Measurements from ENCODE around the gene IFIT1. TPM values are rescaled to one million over a fixed set of nuclear protein-coding genes. Genes with fewer than 3 reads are reported as not detected.
"Not testable (repeated sequence)": the region's sequence is repeated elsewhere in the genome, so short reads cannot be mapped to it uniquely, and the experiment has no call there.

The IFIT1 gene, protein sequence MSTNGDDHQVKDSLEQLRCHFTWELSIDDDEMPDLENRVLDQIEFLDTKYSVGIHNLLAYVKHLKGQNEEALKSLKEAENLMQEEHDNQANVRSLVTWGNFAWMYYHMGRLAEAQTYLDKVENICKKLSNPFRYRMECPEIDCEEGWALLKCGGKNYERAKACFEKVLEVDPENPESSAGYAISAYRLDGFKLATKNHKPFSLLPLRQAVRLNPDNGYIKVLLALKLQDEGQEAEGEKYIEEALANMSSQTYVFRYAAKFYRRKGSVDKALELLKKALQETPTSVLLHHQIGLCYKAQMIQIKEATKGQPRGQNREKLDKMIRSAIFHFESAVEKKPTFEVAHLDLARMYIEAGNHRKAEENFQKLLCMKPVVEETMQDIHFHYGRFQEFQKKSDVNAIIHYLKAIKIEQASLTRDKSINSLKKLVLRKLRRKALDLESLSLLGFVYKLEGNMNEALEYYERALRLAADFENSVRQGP
- 16.8 TPM for total RNA-seq

DNA sequence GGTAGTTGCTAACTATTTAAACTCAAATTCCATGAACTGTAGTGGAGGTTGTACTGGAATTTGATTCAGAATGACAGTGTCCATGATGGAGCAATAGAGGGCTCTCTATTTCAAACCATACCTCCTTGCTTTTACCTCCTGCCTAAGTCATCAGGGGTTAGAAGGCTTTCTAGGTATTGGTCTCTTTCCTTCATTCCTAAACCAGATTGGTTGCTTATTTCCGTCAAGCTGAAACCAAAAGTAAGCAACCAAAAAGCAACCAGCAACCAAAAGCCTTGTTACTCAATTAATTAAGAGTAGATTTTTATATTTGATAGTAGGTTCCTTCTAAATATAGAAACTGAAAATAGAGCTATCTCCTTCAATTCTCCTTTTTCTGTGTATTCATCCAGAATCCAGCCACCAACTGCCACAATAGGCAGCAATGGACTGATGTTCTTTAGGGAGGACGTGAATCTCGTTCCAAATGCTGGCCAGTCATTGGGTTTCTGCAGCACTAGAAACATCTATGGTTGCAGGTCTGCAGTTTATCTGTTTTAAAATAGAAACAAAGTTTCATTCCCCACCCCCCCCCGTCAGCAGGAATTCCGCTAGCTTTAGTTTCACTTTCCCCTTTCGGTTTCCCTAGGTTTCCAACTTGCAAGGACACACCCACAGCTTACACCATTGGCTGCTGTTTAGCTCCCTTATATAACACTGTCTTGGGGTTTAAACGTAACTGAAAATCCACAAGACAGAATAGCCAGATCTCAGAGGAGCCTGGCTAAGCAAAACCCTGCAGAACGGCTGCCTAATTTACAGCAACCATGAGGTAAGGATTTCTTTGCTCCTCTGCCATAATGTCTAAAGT, at the start of gene IFIT1:
Gene IFIT1, plus strand, starts transcription at position 717 of the 850 bp plus-strand sequence. Its CDS starts 90 bp downstream, at position 807.
- peak; percentile 94 for DNase-seq

DNA sequence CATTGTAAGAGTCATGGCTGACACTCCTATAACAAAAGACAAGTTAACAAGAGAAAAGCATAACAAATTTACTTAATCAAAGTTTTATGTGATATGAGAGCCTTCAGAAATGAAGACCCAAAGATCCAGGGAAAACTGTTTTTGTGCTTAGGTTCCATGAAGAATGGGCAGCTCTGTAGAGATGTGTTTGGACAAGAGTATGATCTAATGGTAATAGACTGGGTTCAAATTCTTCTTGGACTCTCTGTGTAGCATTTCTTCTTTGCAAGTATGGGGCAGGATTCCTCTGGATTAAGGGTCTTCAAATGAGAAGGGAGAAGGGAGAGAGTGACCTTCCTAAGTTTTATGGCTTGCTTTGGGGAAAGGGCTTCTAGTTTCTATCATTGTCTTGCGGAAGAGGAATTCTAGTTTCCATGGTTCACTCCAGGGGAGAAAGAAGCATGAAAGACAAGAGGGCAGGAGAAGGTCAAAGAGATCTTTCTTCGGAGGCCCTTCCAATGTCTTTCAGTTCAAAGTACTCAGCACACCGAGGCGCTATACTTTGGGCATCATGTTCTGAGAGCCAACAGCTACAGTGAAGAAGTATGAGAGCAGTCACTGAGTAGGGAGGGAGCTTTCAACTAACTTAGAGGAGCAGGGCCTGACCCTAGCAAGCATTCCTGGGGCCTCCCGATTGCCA, 49.2 kb upstream of the IFIT1 start:
- DNase-seq: no peak

DNA sequence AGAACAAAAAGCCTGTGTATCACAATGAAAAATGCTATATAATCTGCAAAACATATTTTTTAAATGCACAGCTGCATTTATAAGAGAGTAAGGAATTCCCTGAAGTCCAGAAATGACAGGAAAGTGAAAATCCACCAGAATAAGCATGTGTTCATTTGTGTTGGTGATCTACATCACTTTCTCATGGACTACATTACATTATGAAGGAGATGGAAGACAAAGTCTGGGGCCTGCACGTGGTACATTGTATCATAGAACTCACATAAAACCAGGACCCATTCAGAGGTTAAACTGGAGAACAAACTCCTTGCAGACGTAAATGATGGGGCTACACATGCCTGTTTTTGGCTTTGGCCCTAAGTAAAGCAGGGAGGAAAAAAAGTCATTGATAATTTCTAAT, 48.3 kb upstream of the IFIT1 start:
- no peak for DNase-seq

DNA sequence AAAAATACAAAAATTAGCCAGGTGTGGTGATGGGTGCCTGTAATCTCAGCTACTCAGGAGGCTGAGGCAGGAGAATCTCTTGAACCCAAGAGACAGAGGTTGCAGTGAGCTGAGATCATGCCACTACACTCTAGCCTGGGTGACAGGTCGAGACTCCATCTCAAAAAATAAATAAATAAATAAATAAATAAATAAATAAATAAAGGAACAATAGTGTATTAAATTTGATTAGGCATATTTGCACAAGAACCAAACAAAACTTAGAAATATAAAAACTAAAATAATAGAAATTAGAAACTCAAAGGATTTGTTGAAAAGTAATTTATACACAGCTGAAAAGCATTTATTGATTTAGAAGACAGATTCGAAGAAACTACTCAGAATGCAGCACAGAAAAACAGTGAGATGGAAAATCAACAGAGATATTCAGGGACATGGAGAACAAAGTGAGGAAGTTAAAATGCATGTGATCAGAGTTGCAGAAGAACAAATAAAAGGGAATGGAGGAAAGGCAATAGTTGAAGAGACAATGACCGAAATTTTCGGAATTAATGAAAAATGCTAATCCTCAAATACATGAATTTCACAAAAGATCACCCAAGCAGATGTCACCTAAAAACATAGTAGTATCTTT, 46.9 kb upstream of the IFIT1 start:
- no peak for DNase-seq

DNA sequence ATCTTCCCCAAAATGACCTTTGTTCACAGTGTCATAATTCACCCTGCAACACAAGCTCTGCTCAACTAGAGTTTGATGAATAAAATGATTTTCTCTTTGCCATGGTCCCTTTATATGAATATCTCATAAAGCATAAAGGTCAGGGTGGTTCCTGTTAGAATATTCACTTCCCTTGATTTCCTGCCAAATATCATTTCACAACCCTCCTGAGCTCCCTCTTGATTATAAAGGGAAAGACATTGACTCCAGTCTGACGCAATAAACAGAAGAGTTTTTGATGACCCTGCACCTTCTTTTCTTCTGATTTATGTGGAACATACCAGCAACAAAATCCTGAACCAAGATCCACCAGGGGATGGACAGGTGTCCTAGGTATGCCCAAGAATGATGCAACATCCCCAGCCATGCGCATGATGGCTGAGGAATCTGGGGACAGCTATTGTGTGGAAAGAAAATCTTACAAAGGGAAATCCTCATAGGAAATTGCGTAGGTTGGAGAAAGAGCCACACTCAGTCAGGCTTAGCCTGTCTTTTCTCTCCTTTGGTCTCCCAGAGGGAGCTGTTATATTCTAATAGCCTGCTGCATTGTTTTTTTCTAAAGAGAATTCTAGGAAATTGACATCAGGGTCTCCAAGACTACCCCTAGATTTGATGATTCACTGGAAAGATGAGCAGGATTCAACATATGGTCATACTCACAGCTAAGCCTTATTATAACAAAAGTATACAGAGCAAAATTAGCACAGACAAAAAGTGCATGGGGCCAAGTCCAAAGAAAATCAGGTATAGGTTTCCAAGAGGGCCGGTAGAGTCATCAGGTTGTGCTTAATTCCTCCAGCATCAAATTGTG, 45.8 kb upstream of the IFIT1 start:
- peak; percentile 40 for DNase-seq

DNA sequence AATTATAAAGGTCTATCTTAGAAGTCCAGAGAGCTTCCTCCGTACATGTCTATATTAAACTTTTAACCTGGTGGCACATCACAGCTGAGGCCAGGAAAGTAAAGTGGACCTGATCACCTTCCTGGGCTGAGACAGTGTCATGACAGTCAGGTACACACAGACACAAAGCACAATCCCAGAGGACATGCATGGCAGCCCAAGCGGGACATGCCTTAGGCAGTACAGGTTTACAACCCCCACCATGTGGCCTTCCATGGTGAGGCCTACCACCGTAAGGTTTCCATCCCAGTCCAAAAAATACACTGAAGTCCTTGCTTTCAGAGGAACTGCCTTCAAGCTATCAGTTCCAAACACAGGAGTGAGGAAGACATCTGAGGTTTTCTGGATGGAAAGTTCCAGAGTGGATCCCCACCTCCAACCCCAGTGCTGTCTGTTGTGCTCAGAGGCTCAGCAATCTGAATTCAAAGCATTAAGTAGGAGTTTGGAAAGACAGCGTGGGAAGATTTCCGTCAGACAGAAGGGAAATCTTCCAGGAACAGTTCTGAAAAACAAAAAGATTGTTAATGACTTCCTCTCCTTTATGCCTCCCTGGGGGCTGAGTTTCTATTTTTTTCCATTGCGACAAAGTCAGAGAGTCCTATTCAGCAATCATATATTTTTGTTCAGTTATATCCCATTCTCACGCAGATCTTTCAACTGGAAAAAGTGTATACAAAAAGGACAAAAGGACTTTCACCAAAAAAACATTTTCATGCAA, 44.5 kb upstream of the IFIT1 start:
- DNase-seq: peak; percentile 44

DNA sequence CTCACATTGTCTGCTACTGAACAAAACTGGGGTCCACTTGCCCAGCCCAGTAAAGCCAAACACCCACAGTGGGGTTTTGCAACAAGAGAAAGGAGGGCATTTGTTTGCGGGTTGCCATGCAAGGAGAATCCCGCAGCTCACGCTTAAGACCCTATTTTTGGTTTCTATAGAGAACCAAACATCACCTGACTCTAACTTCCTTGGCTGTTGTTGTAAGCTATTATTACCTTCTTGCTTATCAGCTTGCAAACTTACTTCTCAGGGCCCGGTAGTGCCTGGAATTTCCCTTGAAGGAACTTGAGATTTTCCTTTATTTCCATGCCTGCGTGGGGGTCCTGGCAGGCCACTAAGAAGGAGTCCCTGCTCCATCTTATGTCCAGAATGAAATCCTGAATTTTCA, 43.9 kb upstream of the IFIT1 start:
- no peak for DNase-seq

DNA sequence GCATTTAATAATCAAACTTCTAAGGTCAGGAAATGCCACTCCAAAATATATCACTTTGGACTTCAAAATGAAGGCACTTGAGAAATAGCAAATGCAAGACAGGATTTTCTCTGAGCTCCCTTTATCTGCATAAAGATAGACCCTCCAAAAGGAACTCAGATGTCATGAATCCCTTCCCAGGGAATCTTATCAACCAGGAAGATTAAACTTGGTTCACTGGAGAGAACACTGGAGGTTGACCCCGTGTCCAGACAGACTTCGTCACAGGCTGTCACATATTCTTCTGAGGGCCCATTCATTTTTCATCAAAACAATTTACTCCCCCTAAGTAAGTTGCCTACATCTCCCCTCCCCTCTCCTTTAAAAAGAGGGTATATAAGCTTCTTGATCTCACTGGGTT, 43.4 kb upstream of the IFIT1 start:
- DNase-seq: no peak

DNA sequence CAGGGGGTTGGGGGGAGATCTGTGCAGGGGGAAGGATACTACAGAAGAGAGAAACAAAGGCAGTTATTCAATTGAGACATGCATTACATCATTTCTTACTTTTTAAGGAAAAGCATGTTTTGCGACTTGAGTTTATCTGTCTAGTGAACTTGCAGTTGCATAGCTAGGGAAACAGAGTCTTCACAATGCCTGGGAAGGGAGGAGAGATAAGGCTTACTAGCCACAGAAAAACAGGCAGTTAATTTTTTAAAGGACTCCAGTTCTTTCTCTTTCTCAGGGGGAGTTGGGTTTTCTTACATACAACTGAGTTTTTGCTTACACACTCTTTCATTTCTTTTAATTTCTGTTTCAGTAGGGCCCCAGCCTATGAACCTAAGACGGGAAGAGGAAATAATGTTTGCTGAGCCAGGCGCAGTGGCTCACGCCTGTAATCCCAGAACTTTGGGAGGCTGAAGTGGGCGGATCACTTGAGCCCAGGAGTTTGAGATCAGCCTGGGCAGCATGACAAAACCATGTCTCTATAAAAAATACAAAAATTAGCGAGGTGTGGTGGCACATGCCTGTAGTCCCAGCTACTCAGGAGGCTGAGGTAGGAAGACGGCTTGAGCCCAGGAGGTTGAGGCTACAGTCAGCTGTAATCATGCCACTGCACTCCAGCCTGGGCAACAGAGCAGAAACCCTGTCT, 41.6 kb upstream of the IFIT1 start:
- not testable (repeated sequence) for DNase-seq

DNA sequence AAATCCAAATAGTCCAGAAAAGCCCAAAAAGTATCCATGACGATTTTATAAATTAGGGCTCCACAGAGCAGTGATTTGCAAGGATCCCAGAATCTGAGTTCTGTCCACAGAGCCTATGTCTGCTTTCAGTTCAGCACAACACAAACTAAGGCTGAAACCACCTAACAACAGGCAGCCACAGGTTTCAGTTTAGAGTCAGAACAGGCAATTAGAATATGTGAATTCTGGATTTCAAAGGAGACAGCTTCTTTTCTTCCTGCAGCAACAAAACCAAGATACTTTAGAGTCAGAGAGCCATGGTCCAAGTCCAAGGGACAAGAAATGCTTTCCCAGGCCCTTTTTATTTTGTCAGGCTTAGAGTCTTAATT, 41.0 kb upstream of the IFIT1 start:
- peak; percentile 28 for DNase-seq

DNA sequence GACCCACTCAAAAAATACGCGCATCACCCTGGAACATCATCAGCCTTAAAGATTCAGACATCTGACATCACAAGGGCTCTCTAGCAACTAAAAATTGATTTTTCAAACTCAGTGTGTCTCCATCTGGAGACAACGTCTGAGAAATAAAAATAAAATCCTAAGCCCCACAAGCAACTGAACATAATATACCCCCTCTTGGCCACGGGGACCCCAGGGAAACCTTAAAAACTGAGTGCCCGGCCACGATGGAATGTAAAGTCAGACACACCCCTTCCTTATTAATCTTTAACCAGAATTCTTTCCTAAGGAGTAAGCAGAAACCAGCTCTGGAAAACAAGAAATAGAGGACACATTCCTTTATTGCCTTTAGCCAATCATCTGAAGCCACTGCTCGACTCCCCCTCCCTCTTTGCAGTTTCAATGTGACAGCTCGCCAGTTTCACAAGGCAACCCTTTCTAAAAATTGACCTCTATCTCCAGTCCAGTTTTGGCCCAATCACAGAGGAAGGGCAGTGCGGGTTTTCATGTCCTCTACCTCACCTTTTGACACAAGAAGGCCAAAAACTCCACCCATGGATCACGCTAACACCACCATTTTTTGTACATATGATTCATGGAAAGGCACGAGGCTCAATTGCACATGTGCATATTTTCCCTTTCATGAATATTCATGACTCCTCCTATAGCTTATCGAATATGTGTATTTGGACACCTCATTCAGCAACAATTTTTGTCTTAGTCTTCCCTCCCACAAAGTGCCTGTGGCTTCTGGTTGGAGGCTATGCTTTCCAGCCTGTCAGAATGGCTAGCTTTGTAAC, 40.4 kb upstream of the IFIT1 start:
- DNase-seq: peak; percentile 57

DNA sequence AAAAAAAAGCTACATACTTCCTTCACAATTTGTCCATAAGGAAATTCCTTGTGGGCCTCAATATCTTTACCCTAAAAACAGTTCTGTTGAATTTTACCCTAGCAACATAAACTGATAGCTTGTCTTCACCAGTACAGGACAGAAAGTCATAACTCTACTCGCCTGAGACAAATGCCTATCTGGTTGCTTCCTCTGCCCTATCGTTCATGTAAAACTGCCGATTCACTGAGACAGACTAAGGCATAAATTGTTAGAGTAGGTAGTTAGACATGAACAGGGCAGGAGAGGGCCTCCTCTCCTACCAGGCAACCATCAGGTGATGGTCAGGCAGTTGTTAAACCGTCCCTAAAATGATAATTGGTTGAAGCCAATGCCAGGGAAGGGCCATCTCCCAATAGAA, 39.6 kb upstream of the IFIT1 start:
- no peak for DNase-seq

DNA sequence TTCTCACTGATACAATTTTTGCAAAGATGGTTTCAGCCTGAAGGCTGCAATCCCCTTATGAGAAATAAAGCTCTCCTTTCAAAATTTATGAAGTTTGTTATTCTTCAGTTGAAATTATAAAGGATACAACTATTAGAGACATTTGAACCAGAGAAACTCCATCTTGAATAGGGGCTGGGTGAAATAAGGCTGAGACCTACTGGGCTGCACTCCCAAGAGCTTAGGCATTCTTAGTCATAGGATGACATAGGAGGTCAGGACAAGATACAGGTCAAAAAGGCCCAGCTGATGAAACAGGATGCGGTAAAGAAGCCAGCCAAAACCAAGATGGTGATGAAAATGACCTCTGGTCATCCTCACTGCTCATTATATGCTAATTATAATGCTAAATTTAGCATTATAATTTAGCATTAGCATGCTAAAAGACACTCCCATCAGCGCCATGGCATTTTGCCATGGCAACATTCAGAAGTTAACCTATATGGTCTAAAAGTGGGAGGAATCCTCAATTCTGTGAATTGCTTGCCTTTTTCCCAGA, 37.0 kb upstream of the IFIT1 start:
- peak; percentile 27 for DNase-seq

DNA sequence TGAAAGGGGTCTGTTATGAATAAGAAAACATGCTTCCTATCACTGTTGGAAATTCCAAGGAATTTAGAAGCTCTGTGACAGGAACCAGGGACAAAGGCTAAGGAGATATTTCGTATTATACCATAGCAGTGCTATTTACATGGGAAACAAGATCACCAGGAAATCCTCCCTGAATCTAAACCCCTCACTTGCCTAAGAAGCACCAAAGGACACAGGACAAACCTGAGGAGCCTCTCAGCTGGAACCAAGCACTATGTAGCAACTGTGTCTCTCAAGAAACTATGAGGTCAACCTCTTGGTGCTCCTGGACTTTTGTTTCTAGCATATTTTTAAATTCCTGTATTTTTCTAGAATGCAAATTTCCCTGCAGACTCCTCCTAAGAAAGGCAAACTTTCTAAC, 35.3 kb upstream of the IFIT1 start:
- no peak for DNase-seq

DNA sequence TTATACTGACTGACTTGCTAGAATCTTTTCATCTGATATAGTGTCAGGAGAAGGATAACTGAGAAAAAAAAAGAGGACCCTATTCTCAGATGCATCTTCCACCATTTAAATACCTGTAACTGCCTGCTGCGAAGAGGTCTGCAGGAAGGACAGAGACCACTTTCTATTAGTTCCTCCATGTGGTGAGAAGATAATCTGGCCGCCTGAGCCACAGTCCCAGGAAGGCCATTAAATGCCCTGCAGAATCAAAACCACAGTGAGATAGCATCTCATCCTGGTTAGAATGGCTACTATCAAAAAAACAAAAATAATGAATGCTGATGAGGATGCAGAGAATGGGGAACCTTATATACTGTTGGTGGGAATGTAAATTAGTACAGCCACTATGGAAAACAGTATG, 34.4 kb upstream of the IFIT1 start:
- no peak for DNase-seq

DNA sequence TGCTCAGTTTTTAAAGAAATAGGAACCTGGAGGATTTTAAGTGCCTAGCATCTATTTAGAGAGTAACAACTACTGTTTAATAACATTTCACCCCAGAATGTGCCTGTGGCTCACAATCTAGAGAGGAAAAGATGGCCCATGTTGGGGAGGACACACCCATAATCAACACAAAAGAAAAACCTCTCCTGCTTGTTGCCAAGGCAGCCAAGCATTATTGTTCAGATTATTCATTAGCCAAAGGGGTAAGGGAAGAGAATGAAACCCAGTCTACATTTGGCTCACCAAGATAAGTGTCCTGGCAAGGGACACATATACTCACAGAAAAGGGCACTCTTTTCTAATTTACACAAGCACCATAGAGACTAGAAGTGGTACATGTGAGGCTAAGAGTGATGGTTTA, 32.3 kb upstream of the IFIT1 start:
- no peak for DNase-seq

DNA sequence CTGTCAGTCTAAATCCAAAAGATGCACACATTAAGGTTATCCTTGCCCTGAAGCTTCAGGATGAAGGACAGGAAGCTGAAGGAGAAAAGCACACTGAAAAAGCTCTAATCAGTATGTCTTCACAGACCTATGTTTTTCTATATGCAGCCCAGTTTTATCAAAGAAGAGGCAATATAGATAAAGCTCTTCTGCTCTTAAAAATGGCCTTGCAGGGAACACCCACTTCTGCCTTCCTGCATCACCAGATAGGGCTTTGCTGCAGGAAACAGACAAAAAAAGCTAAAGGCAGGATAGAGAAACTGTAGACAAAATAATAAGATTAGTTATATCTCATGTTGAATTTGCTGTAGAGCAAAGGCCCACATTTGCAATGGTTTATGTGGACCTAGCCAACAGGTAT, 29.5 kb upstream of the IFIT1 start:
- DNase-seq: no peak

DNA sequence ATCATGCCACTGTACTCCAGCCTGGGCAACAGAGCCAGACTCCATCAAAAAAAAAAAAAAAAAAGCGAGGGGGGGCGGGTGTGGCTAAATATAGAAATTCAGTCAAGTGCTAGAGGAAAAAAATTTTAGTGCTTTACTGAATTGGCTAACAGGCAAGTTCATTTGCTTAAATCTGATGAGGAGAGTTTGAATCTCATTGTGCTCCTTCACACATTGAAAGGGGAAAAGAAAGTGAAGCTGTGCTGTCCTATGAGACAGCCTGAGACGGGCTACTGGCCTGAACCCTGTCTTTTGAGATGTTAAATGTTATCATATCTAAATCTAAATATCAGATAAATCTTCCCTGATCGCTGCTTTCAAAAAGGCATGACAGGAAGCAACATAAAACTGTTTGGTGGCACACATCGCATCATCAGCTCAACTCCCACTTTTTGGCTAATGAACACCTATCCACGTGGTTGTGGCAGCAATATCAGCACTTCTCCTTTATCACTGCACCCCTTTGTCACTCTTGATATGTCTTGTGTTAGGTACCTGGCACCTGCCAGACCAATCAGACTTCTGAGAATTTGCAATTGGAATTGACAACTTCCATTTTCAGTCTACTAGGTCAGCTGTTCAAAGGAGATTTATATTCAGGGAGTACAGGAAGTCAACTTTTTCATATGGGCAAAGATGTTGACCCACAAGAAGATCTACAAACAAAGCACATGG, 28.5 kb upstream of the IFIT1 start:
- no peak for DNase-seq
